Lower leg skin (tissue), 4 donors: ENCODE results near the gene AACS. TPM values are rescaled to one million over a fixed set of nuclear protein-coding genes. Genes with fewer than 3 reads are reported as not detected.

Experiments
- DNase-seq, 2 donors: peaks; one replicate each; pipeline ENCODE4 v3.0.0-alpha.2; 2019; ENCODE audit warnings: low spot score in 2 of 2
- H3K4me3 ChIP-seq: fragments of 200-600 bp; sonication (generic); 2 replicates; pipeline ENCODE4 v1.5.1; 2017; ENCODE audit warnings: mild to moderate bottlenecking, low read depth; ENCODE audit not compliant: poor library complexity, severe bottlenecking
- POLR2A ChIP-seq, 2 donors: fragments of 450-650 bp; IDR thresholded peaks; one replicate each; pipeline ENCODE4 v1.6.1; 2016 to 2017; ENCODE audit warnings: antibody characterized with exemption in 2 of 2, mild to moderate bottlenecking in 1 of 2, moderate library complexity in 1 of 2
- WGBS, 2 donors: methylation state at CpG; one replicate each; pipeline ENCODE4 v1.1.5; 2018; 5-methylcytosine and 5-hydroxymethylcytosine counted together
- intact Hi-C: fragments of 100-400 bp; cut with DNase I; formaldehyde crosslinking; loops from one replicate; pipeline ENCODE4 v1.15.0; 2023; ENCODE audit warnings: low total_unique reads
- total RNA-seq, 4 donors: library from RNA; depleted of rRNA; stranded (reverse); fragments of >200 nt; gene quantifications; one replicate each; pipeline ENCODE4 v1.1.0, GENCODE V29; 2016
- TF ChIP-seq, protein P1 (sequence below), 3 donors: fragments of 450-650 bp; IDR thresholded peaks; one replicate each; pipeline ENCODE4 v1.5.1; 2016; ENCODE audit warnings: antibody characterized with exemption in 3 of 3, mild to moderate bottlenecking in 3 of 3, moderate library complexity in 2 of 3

AACS gene
- total RNA-seq, 4 donors from 2014 or later, result 63.5 to 83.8 (median 71.4) TPM

DNA sequence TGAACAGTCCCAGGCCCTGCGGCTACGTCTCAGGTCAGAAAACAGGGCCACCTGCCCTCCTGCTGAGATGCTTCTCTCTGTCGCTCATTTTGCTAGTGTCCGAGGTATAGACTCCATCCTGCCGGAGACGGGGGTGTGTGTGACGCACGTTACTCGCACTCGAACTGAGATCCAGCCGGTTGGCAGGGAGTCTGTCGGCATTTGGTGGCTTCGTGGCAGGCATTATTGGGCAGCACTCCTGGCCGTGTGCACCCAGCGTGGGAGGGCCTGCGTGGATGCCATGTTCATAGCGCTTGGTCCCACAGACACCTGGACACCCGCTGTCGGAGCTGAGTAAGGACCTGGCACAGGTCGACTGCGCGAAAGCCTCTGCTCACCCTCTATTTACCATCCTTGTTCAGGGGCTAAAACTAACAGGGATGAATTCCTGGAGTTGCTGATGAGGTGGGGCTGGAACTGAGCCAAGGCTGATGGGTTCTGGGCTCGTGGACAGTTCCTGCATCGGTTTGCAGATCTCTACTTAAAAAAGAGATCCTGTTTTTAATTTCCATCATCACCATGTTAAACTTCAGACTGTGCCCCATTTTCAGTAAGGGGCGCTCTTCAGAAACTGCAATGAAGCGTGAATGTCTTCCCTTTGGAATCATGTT, 28.6 kb downstream of the AACS start:
- no peak for TF ChIP-seq POLR2A (IDR thresholded peaks at IDR 0.05)
- TF ChIP-seq, protein P1, sequence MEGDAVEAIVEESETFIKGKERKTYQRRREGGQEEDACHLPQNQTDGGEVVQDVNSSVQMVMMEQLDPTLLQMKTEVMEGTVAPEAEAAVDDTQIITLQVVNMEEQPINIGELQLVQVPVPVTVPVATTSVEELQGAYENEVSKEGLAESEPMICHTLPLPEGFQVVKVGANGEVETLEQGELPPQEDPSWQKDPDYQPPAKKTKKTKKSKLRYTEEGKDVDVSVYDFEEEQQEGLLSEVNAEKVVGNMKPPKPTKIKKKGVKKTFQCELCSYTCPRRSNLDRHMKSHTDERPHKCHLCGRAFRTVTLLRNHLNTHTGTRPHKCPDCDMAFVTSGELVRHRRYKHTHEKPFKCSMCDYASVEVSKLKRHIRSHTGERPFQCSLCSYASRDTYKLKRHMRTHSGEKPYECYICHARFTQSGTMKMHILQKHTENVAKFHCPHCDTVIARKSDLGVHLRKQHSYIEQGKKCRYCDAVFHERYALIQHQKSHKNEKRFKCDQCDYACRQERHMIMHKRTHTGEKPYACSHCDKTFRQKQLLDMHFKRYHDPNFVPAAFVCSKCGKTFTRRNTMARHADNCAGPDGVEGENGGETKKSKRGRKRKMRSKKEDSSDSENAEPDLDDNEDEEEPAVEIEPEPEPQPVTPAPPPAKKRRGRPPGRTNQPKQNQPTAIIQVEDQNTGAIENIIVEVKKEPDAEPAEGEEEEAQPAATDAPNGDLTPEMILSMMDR (IDR thresholded peaks at IDR 0.05), result no peak
- 85 to 91% methylated on average over 23 to 26 of the region's 26 CpGs for WGBS, 2 donors
- intact Hi-C loops, result no loop called here
- no peak for DNase-seq
- H3K4me3 ChIP-seq, result no peak overlapping the region

DNA sequence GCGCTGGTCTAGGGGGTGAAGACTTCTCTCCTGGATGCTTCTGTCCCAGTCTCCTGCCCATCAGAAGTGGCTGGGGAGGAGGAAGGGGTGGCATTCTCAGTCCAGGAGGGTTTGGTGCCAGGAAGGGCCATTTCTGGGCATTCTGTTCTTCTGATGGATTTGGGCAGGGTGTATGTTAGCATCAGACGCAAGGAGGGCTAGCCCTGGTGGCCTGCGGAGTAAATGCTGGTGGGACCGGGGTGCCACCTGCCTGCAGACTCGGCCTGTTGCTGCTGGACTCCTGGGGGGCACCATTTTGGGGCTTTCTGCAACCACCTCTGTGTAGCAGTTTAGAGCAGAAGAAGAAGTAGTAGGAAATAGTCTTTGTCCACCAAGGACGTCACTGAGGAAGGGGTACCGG, 31.7 kb downstream of the AACS start:
- H3K4me3 ChIP-seq, result no peak overlapping the region
- TF ChIP-seq, protein P1 (IDR thresholded peaks at IDR 0.05), result no peak
- no peak for TF ChIP-seq POLR2A (IDR thresholded peaks at IDR 0.05)
- DNase-seq, result no peak
- intact Hi-C loops, result no loop called here
- 91 to 93% methylated on average over 7 of the region's 7 CpGs for WGBS, 2 donors

DNA sequence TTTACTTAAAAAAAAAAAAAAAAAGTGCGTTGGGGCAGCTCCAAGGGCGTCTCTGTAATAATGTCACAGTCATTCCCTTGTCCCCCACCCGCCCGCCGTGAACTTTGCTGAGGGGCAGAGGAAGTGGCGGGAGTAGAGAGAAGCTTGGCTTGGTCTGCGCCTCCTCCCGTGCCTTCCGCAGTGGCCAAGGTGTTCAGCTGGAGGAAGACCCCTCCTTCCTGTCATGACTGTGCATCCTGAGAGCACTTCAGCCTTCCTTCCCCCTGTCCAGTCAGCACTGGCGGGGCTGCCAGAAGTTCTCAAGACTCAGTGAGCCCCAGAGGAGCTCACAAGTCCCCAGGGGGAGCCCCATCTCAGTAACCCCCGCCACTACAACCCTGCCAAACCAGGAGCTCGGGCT, 32.2 kb downstream of the AACS start:
- 56 to 69% methylated on average over 12 of the region's 12 CpGs for WGBS, 2 donors
- TF ChIP-seq, protein P1 (IDR thresholded peaks at IDR 0.05), result no peak
- no peak for TF ChIP-seq POLR2A (IDR thresholded peaks at IDR 0.05)
- intact Hi-C loops, result no loop called here
- no peak for DNase-seq
- no peak overlapping the region for H3K4me3 ChIP-seq

DNA sequence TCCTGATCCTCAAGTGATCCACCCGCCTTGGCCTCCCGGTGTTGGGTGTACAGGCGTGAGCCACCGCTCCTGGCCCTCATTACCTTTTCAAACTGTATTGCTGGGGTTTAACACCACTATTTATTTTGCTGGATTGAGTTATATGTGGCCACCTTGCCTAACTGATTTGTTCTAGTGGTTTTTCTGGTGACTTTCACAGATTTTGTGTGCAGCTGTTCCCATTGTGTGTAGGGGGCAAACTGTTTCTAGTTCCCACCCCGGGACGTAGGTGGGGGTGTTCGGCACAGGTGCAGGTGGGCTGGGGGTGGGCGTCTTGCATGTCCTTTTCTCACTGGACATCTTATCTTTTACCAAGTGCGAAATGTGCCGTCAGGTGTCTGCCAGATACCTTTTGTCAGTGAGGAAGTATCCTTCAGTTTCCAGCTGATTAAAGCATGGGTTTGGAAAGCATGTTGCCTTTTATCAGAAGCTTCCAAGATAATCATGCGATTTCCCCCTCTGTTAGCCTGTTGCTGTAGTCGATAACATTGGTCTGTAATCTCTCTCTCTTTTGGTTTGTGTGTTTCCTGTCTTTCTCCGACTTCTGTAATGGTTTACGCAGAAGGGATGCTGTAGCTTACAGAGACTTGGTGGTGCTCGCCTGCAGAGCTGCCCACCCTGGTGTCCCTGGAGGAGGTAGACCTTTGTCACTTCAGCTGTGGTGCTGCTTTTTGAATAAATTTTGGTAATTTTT, 33.6 kb downstream of the AACS start:
- 73 to 78% methylated on average over 15 of the region's 15 CpGs for WGBS, 2 donors
- intact Hi-C loops, result no loop called here
- no peak overlapping the region for H3K4me3 ChIP-seq
- TF ChIP-seq POLR2A (IDR thresholded peaks at IDR 0.05), result no peak
- TF ChIP-seq, protein P1 (IDR thresholded peaks at IDR 0.05), result no peak
- DNase-seq, result no peak

DNA sequence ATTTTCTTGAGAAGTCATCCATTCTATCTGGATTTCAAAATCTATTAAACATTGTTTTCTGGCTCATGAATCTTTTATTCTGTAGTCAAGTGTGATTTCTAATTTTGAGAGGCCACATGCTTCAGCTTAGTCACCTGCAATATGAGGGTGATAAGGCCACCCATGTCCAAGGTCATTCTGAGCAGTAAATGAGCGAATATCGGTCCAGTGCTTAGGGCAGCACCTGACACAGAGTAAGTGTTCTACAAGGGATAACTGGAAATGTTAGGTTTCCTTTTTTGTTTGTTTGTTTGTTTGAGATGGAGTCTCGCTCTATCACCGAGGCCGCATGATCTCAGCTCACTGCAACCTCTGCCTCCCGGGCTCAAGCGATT, 34.2 kb downstream of the AACS start:
- no peak for DNase-seq
- no peak for TF ChIP-seq POLR2A (IDR thresholded peaks at IDR 0.05)
- TF ChIP-seq, protein P1 (IDR thresholded peaks at IDR 0.05), result no peak
- H3K4me3 ChIP-seq, result no peak overlapping the region
- intact Hi-C loops, result no loop called here
- WGBS, 2 donors, result 96 to 97% methylated on average over 7 of the region's 7 CpGs
